ENCODE results near the gene C3. TPM values are rescaled to one million over a fixed set of nuclear protein-coding genes. Genes with fewer than 3 reads are reported as not detected.

Gene C3
- total and polyA plus RNA-seq, 2 experiments from 2014 or later, result 5.1 to 17.7 TPM

- ATAC-seq (no peak), DNase-seq (ENCODE audit: low spot score) (no peak)
- TF ChIP-seq ZNF114 (CRISPR knock-in tag; IDR thresholded peaks at IDR 0.05), result no peak
- no peak for TF ChIP-seq ZNF331 (CRISPR knock-in tag; IDR thresholded peaks at IDR 0.05; ENCODE audit: low read depth)
- TF ChIP-seq STAT1 (IDR thresholded peaks at IDR 0.05; ENCODE audit: unreplicated experiment), result no peak
- TF ChIP-seq CREB1 (CRISPR knock-in tag; IDR thresholded peaks at IDR 0.05; ENCODE audit: low read depth), result no peak
- TF ChIP-seq POLR2AphosphoS5 (IDR thresholded peaks at IDR 0.05; ENCODE audit: low read depth), result no peak
- no peak for TF ChIP-seq NANOG (IDR thresholded peaks at IDR 0.05; ENCODE audit: borderline replicate concordance)
- TF ChIP-seq, protein P1, sequence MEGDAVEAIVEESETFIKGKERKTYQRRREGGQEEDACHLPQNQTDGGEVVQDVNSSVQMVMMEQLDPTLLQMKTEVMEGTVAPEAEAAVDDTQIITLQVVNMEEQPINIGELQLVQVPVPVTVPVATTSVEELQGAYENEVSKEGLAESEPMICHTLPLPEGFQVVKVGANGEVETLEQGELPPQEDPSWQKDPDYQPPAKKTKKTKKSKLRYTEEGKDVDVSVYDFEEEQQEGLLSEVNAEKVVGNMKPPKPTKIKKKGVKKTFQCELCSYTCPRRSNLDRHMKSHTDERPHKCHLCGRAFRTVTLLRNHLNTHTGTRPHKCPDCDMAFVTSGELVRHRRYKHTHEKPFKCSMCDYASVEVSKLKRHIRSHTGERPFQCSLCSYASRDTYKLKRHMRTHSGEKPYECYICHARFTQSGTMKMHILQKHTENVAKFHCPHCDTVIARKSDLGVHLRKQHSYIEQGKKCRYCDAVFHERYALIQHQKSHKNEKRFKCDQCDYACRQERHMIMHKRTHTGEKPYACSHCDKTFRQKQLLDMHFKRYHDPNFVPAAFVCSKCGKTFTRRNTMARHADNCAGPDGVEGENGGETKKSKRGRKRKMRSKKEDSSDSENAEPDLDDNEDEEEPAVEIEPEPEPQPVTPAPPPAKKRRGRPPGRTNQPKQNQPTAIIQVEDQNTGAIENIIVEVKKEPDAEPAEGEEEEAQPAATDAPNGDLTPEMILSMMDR (conservative IDR thresholded peaks at IDR 0.05; ENCODE audit: low read depth in 2 of 2), result no peak
These were observed 5.5 kb downstream of the C3 start for GRCh38 chr19:6714749-6715555.

GRCh38 chr19:6713773-6714692 lies 6.4 kb downstream of the C3 start:
- DNase-seq (ENCODE audit: low spot score) (no peak), ATAC-seq (no peak)
- Histone ChIP-seq H3K9me2 (ENCODE audit: insufficient read depth) (no peaks in the 10 kb centered on the region), H3K4me1 (ENCODE audit: insufficient read depth) (peaks cover 2% of the 10 kb centered on the region; the same call in 1 of the 2 replicates), H3K4me3 (no peak overlapping the region), H2AFZ (no peak overlapping the region), H3K27me3 (ENCODE audit: insufficient read depth) (peaks cover 21% of the 10 kb centered on the region), H3F3A (replicated peaks; ENCODE audit: low read depth) (peaks cover 8% of the 10 kb centered on the region), H3K27ac (ENCODE audit: low read depth) (no peak overlapping the region), H3K79me2 (replicated peaks; ENCODE audit: insufficient read depth) (no peaks in the 10 kb centered on the region), H3K36me3 (ENCODE audit: insufficient read depth) (no peaks in the 10 kb centered on the region), H3K4me2 (no peak overlapping the region), H4K20me1 (replicated peaks; ENCODE audit: insufficient read depth) (no peaks in the 10 kb centered on the region)
- H3K36me3 Mint-ChIP-seq (ENCODE audit: low read depth), result peaks cover 36% of the 10 kb centered on the region
- TF ChIP-seq ZNF331 (CRISPR knock-in tag; IDR thresholded peaks at IDR 0.05; ENCODE audit: low read depth) (no peak), REST (IDR thresholded peaks at IDR 0.05; ENCODE audit: unreplicated experiment) (no peak), POLR2AphosphoS5 (IDR thresholded peaks at IDR 0.05; ENCODE audit: low read depth) (no peak)
- H3K4me3 Mint-ChIP-seq, result no peak overlapping the region
- no peaks in the 10 kb centered on the region; the same call in 2 of the 3 replicates for H3K4me1 Mint-ChIP-seq
- H3K9me3 Mint-ChIP-seq, result peaks cover 88% of the 10 kb centered on the region
- H3K27ac Mint-ChIP-seq, result no peak overlapping the region
- peaks cover 20% of the 10 kb centered on the region for H3K27me3 Mint-ChIP-seq (ENCODE audit: insufficient read depth, low read depth, poor library complexity)

More at GRCh38 chr19:6714749-6715555, 5.5 kb downstream of the C3 start:
- Histone ChIP-seq H2AFZ (no peak overlapping the region), H4K20me1 (replicated peaks; ENCODE audit: insufficient read depth) (no peaks in the 10 kb centered on the region), H3K9me2 (ENCODE audit: insufficient read depth) (no peaks in the 10 kb centered on the region), H3K4me3 (no peak overlapping the region), H3K4me2 (no peak overlapping the region), H3K4me1 (ENCODE audit: insufficient read depth) (peaks cover 2% of the 10 kb centered on the region; the same call in 1 of the 2 replicates), H3K36me3 (ENCODE audit: insufficient read depth) (no peaks in the 10 kb centered on the region), H3K27me3 (ENCODE audit: insufficient read depth) (peaks cover 15% of the 10 kb centered on the region), H3F3A (replicated peaks; ENCODE audit: low read depth) (peaks cover 8% of the 10 kb centered on the region), H3K79me2 (replicated peaks; ENCODE audit: insufficient read depth) (no peaks in the 10 kb centered on the region), H3K27ac (ENCODE audit: low read depth) (no peak overlapping the region)
- Mint-ChIP-seq H3K36me3 (ENCODE audit: low read depth) (peaks cover 40% of the 10 kb centered on the region), H3K4me3 (no peak overlapping the region), H3K4me1 (no peaks in the 10 kb centered on the region; the same call in 2 of the 3 replicates), H3K27ac (no peak overlapping the region), H3K27me3 (ENCODE audit: insufficient read depth, low read depth, poor library complexity) (peaks cover 26% of the 10 kb centered on the region), H3K9me3 (peaks cover 88% of the 10 kb centered on the region)

Measured in GM23338 (cell line).